ENCODE results near the gene SIGLEC6. TPM values are rescaled to one million over a fixed set of nuclear protein-coding genes. Genes with fewer than 3 reads are reported as not detected.

Gene SIGLEC6
- total RNA-seq, 1 donor from 2014 or later: 1.2 TPM

GRCh38 chr19:51491586-51491985 lies 39.9 kb downstream of the SIGLEC6 start:
- TF ChIP-seq CTCF (IDR thresholded peaks at IDR 0.05): no peak
- no peak for TF ChIP-seq POLR2A (IDR thresholded peaks at IDR 0.05)
- TF ChIP-seq POLR2AphosphoS5 (IDR thresholded peaks at IDR 0.05; ENCODE audit: insufficient read depth in 1 of 2, low read depth in 1 of 2): no peak
- Histone ChIP-seq H3K36me3 (no peaks in the 10 kb centered on the region), H3K9me3 (no peaks in the 10 kb centered on the region), H3K27ac (no peak overlapping the region), H3K4me3 (no peak overlapping the region), H3K27me3 (no peaks in the 10 kb centered on the region), H3K4me1 (no peaks in the 10 kb centered on the region)
- intact Hi-C loops (cut with DNase I): loop anchor here (5.0 kb wide), 1 partner anchor 41 kb away; the partner anchor contains the start of gene SIGLEC6
- DNase-seq (ENCODE audit: extremely low spot score in 2 of 2): no peak

GRCh38 chr19:51490676-51491075 lies 40.8 kb downstream of the SIGLEC6 start:
- no peaks in the 10 kb centered on the region for H3K9me3 ChIP-seq
- no peak for TF ChIP-seq CTCF (IDR thresholded peaks at IDR 0.05)
- TF ChIP-seq POLR2AphosphoS5 (IDR thresholded peaks at IDR 0.05; ENCODE audit: insufficient read depth in 1 of 2, low read depth in 1 of 2): no peak
- TF ChIP-seq POLR2A (IDR thresholded peaks at IDR 0.05): no peak

GRCh38 chr19:51489113-51489512 lies 42.4 kb downstream of the SIGLEC6 start:
- TF ChIP-seq POLR2AphosphoS5 (IDR thresholded peaks at IDR 0.05; ENCODE audit: insufficient read depth in 1 of 2, low read depth in 1 of 2): no peak
- TF ChIP-seq CTCF (IDR thresholded peaks at IDR 0.05): no peak
- no peak for TF ChIP-seq POLR2A (IDR thresholded peaks at IDR 0.05)
- no peak for DNase-seq (ENCODE audit: extremely low spot score in 2 of 2)

More at GRCh38 chr19:51490676-51491075, 40.8 kb downstream of the SIGLEC6 start:
- intact Hi-C loops (cut with DNase I): loop anchor here (5.0 kb wide), 1 partner anchor 42 kb away; the partner anchor contains the start of gene SIGLEC6
- no peak overlapping the region for H3K27ac ChIP-seq
- H3K4me3 ChIP-seq: no peak overlapping the region
- H3K27me3 ChIP-seq: no peaks in the 10 kb centered on the region
- H3K4me1 ChIP-seq: no peaks in the 10 kb centered on the region
- no peak for DNase-seq (ENCODE audit: extremely low spot score in 2 of 2)
- H3K36me3 ChIP-seq: no peaks in the 10 kb centered on the region

GRCh38 chr19:51488491-51488890 lies 43.0 kb downstream of the SIGLEC6 start:
- intact Hi-C loops (cut with DNase I): no loop called here
- Histone ChIP-seq H3K4me1 (no peaks in the 10 kb centered on the region), H3K36me3 (no peaks in the 10 kb centered on the region), H3K4me3 (no peak overlapping the region), H3K27me3 (no peaks in the 10 kb centered on the region), H3K9me3 (no peaks in the 10 kb centered on the region), H3K27ac (no peak overlapping the region)
- no peak for DNase-seq (ENCODE audit: extremely low spot score in 2 of 2)
- TF ChIP-seq POLR2A (IDR thresholded peaks at IDR 0.05) (no peak), POLR2AphosphoS5 (IDR thresholded peaks at IDR 0.05; ENCODE audit: insufficient read depth in 1 of 2, low read depth in 1 of 2) (no peak), CTCF (IDR thresholded peaks at IDR 0.05) (no peak)

More at GRCh38 chr19:51489113-51489512, 42.4 kb downstream of the SIGLEC6 start:
- no peak overlapping the region for H3K27ac ChIP-seq
- H3K27me3 ChIP-seq: no peaks in the 10 kb centered on the region
- no peaks in the 10 kb centered on the region for H3K36me3 ChIP-seq
- H3K4me3 ChIP-seq: no peak overlapping the region
- H3K4me1 ChIP-seq: no peaks in the 10 kb centered on the region
- no peaks in the 10 kb centered on the region for H3K9me3 ChIP-seq
- intact Hi-C loops (cut with DNase I): no loop called here

GRCh38 chr19:51485960-51486660 lies 45.4 kb downstream of the SIGLEC6 start:
- intact Hi-C loops (cut with DNase I): no loop called here
- H3K36me3 ChIP-seq: no peaks in the 10 kb centered on the region
- no peak overlapping the region for H3K4me3 ChIP-seq
- no peak overlapping the region for H3K27ac ChIP-seq
- H3K9me3 ChIP-seq: no peaks in the 10 kb centered on the region
- no peaks in the 10 kb centered on the region for H3K4me1 ChIP-seq
- H3K27me3 ChIP-seq: no peaks in the 10 kb centered on the region
- no peak for TF ChIP-seq CTCF (IDR thresholded peaks at IDR 0.05)
- TF ChIP-seq POLR2A (IDR thresholded peaks at IDR 0.05): no peak
- no peak for TF ChIP-seq POLR2AphosphoS5 (IDR thresholded peaks at IDR 0.05; ENCODE audit: insufficient read depth in 1 of 2, low read depth in 1 of 2)
- no peak for DNase-seq (ENCODE audit: extremely low spot score in 2 of 2)
